ENCODE data around the gene AK9. TPM values are rescaled to one million over a fixed set of nuclear protein-coding genes. Genes with fewer than 3 reads are reported as not detected.

AK9 gene
- total RNA-seq, 5 donors from 2014 or later (not counting 1 experiment from before 2014, with no cell fraction given), result 7.9 to 12.6 (median 10.2) TPM

GRCh38 chr6:109676724-109677123 lies 14.3 kb downstream of the AK9 start:
- CTCF ChIA-PET, result no interaction called here
- H3K27ac Mint-ChIP-seq, result no peak overlapping the region
- no peaks in the 10 kb centered on the region for H3K9me3 ChIP-seq
- DNase-seq (no peak), ATAC-seq (replicated peaks in 1 of 4) (no peak)
- peaks cover 40% of the 10 kb centered on the region for H3K36me3 Mint-ChIP-seq
- H3K36me3 ChIP-seq (ENCODE audit: control insufficient read depth in 2 of 2, extremely low read depth in 1 of 2, insufficient read depth in 1 of 2, low read length in 1 of 2), result peaks cover 0 to 5% of the 10 kb centered on the region in 2 donors
- H3K9me3 Mint-ChIP-seq, result peaks cover 3 to 4% (median 3%) of the 10 kb centered on the region in 3 donors
- no peaks in the 10 kb centered on the region for H3K27me3 ChIP-seq (replicated peaks in 1 of 2; ENCODE audit: control insufficient read depth in 2 of 2, extremely low read depth in 1 of 2, insufficient read depth in 2 of 2, low read length in 1 of 2)
- no peaks in the 10 kb centered on the region for H3K4me1 ChIP-seq (ENCODE audit: control insufficient read depth in 1 of 2, extremely low read depth in 1 of 2, insufficient read depth in 2 of 2, low read length in 2 of 2)
- no peak overlapping the region for H3K4me3 ChIP-seq (ENCODE audit: control insufficient read depth in 1 of 2, extremely low read depth in 1 of 2, low read length in 1 of 2)
- H3K4me3 Mint-ChIP-seq, result no peak overlapping the region
- H3K27me3 Mint-ChIP-seq, result no peaks in the 10 kb centered on the region
- H3K27ac ChIP-seq (ENCODE audit: low read length), result no peak overlapping the region
- POLR2A ChIA-PET, result no interaction called here
- no CpG with 5 or more reads among the region's 1 CpG for WGBS (ENCODE audit: insufficient coverage)
- H3K4me1 Mint-ChIP-seq, result peaks cover 0 to 8% (median 5%) of the 10 kb centered on the region in 3 donors

GRCh38 chr6:109672839-109673238 lies 18.2 kb downstream of the AK9 start:
- Mint-ChIP-seq H3K4me1 (no peaks in the 10 kb centered on the region), H3K27me3 (no peaks in the 10 kb centered on the region), H3K9me3 (peaks cover 3 to 4% (median 3%) of the 10 kb centered on the region in 3 donors), H3K36me3 (peaks cover 49% of the 10 kb centered on the region), H3K4me3 (no peak overlapping the region), H3K27ac (no peak overlapping the region)
- Histone ChIP-seq H3K27ac (ENCODE audit: low read length) (no peak overlapping the region), H3K4me3 (ENCODE audit: control insufficient read depth in 1 of 2, extremely low read depth in 1 of 2, low read length in 1 of 2) (no peak overlapping the region), H3K27me3 (replicated peaks in 1 of 2; ENCODE audit: control insufficient read depth in 2 of 2, extremely low read depth in 1 of 2, insufficient read depth in 2 of 2, low read length in 1 of 2) (no peaks in the 10 kb centered on the region), H3K36me3 (ENCODE audit: control insufficient read depth in 2 of 2, extremely low read depth in 1 of 2, insufficient read depth in 1 of 2, low read length in 1 of 2) (peaks cover 0 to 5% of the 10 kb centered on the region in 2 donors), H3K9me3 (no peaks in the 10 kb centered on the region), H3K4me1 (ENCODE audit: control insufficient read depth in 1 of 2, extremely low read depth in 1 of 2, insufficient read depth in 2 of 2, low read length in 2 of 2) (no peaks in the 10 kb centered on the region)
- no peak for ATAC-seq (replicated peaks in 1 of 4)
- POLR2A ChIA-PET, result no interaction called here
- DNase-seq, result no peak
- CTCF ChIA-PET, result no interaction called here

- Histone ChIP-seq H3K9me3 (no peaks in the 10 kb centered on the region), H3K27ac (ENCODE audit: low read length) (no peak overlapping the region), H3K27me3 (replicated peaks in 1 of 2; ENCODE audit: control insufficient read depth in 2 of 2, extremely low read depth in 1 of 2, insufficient read depth in 2 of 2, low read length in 1 of 2) (no peaks in the 10 kb centered on the region), H3K4me1 (ENCODE audit: control insufficient read depth in 1 of 2, extremely low read depth in 1 of 2, insufficient read depth in 2 of 2, low read length in 2 of 2) (no peaks in the 10 kb centered on the region), H3K4me3 (ENCODE audit: control insufficient read depth in 1 of 2, extremely low read depth in 1 of 2, low read length in 1 of 2) (no peak overlapping the region), H3K36me3 (ENCODE audit: control insufficient read depth in 2 of 2, extremely low read depth in 1 of 2, insufficient read depth in 1 of 2, low read length in 1 of 2) (peaks cover 0 to 5% of the 10 kb centered on the region in 2 donors)
- ATAC-seq (replicated peaks in 1 of 4) (no peak), DNase-seq (no peak)
- no peaks in the 10 kb centered on the region for H3K27me3 Mint-ChIP-seq
- ChIA-PET CTCF (no interaction called here), POLR2A (no interaction called here)
- no peaks in the 10 kb centered on the region for H3K4me1 Mint-ChIP-seq
- H3K27ac Mint-ChIP-seq, result no peak overlapping the region
- peaks cover 49% of the 10 kb centered on the region for H3K36me3 Mint-ChIP-seq
- H3K9me3 Mint-ChIP-seq, result peaks cover 3 to 4% (median 3%) of the 10 kb centered on the region in 3 donors
- no CpG with 5 or more reads among the region's 1 CpG for WGBS (ENCODE audit: insufficient coverage)
- H3K4me3 Mint-ChIP-seq, result no peak overlapping the region
These were observed 18.8 kb downstream of the AK9 start for GRCh38 chr6:109672175-109672574.

GRCh38 chr6:109671733-109672132 lies 19.3 kb downstream of the AK9 start:
- H3K27ac Mint-ChIP-seq, result no peak overlapping the region
- CTCF ChIA-PET, result no interaction called here
- WGBS (ENCODE audit: insufficient coverage), result no CpG with 5 or more reads among the region's 2 CpGs

GRCh38 chr6:109669811-109670210 lies 21.2 kb downstream of the AK9 start:
- H3K36me3 ChIP-seq (ENCODE audit: control insufficient read depth in 2 of 2, extremely low read depth in 1 of 2, insufficient read depth in 1 of 2, low read length in 1 of 2), result peaks cover 0 to 5% of the 10 kb centered on the region in 2 donors
- Mint-ChIP-seq H3K4me1 (no peaks in the 10 kb centered on the region), H3K9me3 (no peaks in the 10 kb centered on the region), H3K27me3 (no peaks in the 10 kb centered on the region), H3K27ac (no peak overlapping the region), H3K36me3 (peaks cover 36% of the 10 kb centered on the region), H3K4me3 (no peak overlapping the region)
- ATAC-seq (replicated peaks in 1 of 4) (no peak), DNase-seq (no peak)
- no peak overlapping the region for H3K27ac ChIP-seq (ENCODE audit: low read length)
- CTCF ChIA-PET, result no interaction called here
- POLR2A ChIA-PET, result no interaction called here
- no peak overlapping the region for H3K4me3 ChIP-seq (ENCODE audit: control insufficient read depth in 1 of 2, extremely low read depth in 1 of 2, low read length in 1 of 2)
- H3K4me1 ChIP-seq (ENCODE audit: control insufficient read depth in 1 of 2, extremely low read depth in 1 of 2, insufficient read depth in 2 of 2, low read length in 2 of 2), result no peaks in the 10 kb centered on the region
- no peaks in the 10 kb centered on the region for H3K27me3 ChIP-seq (replicated peaks in 1 of 2; ENCODE audit: control insufficient read depth in 2 of 2, extremely low read depth in 1 of 2, insufficient read depth in 2 of 2, low read length in 1 of 2)
- no CpG with 5 or more reads among the region's 4 CpGs for WGBS (ENCODE audit: insufficient coverage)
- no peaks in the 10 kb centered on the region for H3K9me3 ChIP-seq

More at GRCh38 chr6:109671733-109672132, 19.3 kb downstream of the AK9 start:
- H3K36me3 Mint-ChIP-seq, result peaks cover 47% of the 10 kb centered on the region
- Histone ChIP-seq H3K4me3 (ENCODE audit: control insufficient read depth in 1 of 2, extremely low read depth in 1 of 2, low read length in 1 of 2) (no peak overlapping the region), H3K9me3 (no peaks in the 10 kb centered on the region), H3K27me3 (replicated peaks in 1 of 2; ENCODE audit: control insufficient read depth in 2 of 2, extremely low read depth in 1 of 2, insufficient read depth in 2 of 2, low read length in 1 of 2) (no peaks in the 10 kb centered on the region), H3K36me3 (ENCODE audit: control insufficient read depth in 2 of 2, extremely low read depth in 1 of 2, insufficient read depth in 1 of 2, low read length in 1 of 2) (peaks cover 0 to 5% of the 10 kb centered on the region in 2 donors), H3K27ac (ENCODE audit: low read length) (no peak overlapping the region), H3K4me1 (ENCODE audit: control insufficient read depth in 1 of 2, extremely low read depth in 1 of 2, insufficient read depth in 2 of 2, low read length in 2 of 2) (no peaks in the 10 kb centered on the region)
- no peaks in the 10 kb centered on the region for H3K27me3 Mint-ChIP-seq
- no peak overlapping the region for H3K4me3 Mint-ChIP-seq
- DNase-seq, result no peak
- H3K4me1 Mint-ChIP-seq, result no peaks in the 10 kb centered on the region
- H3K9me3 Mint-ChIP-seq, result peaks cover under 1 to 2% (median 2%) of the 10 kb centered on the region in 3 donors
- POLR2A ChIA-PET, result no interaction called here
- ATAC-seq (replicated peaks in 1 of 4), result no peak

GRCh38 chr6:109662192-109662591 lies 28.8 kb downstream of the AK9 start:
- CTCF ChIA-PET, result no interaction called here
- POLR2A ChIA-PET, result no interaction called here
- Mint-ChIP-seq H3K36me3 (peaks cover 14% of the 10 kb centered on the region), H3K4me1 (no peaks in the 10 kb centered on the region), H3K27me3 (no peaks in the 10 kb centered on the region), H3K27ac (no peak overlapping the region), H3K9me3 (no peaks in the 10 kb centered on the region), H3K4me3 (no peak overlapping the region)
- H3K4me1 ChIP-seq (ENCODE audit: control insufficient read depth in 1 of 2, extremely low read depth in 1 of 2, insufficient read depth in 2 of 2, low read length in 2 of 2), result no peaks in the 10 kb centered on the region
- DNase-seq, result no peak
- no peaks in the 10 kb centered on the region for H3K9me3 ChIP-seq
- no peaks in the 10 kb centered on the region for H3K27me3 ChIP-seq (replicated peaks in 1 of 2; ENCODE audit: control insufficient read depth in 2 of 2, extremely low read depth in 1 of 2, insufficient read depth in 2 of 2, low read length in 1 of 2)
- WGBS (ENCODE audit: insufficient coverage), result 83% methylated on average over 2 of the region's 2 CpGs
- ATAC-seq (replicated peaks in 1 of 4), result no peak
- peaks cover 0 to 3% of the 10 kb centered on the region in 2 donors for H3K36me3 ChIP-seq (ENCODE audit: control insufficient read depth in 2 of 2, extremely low read depth in 1 of 2, insufficient read depth in 1 of 2, low read length in 1 of 2)
- no peak overlapping the region for H3K4me3 ChIP-seq (ENCODE audit: control insufficient read depth in 1 of 2, extremely low read depth in 1 of 2, low read length in 1 of 2)
- no peak overlapping the region for H3K27ac ChIP-seq (ENCODE audit: low read length)
